Right lobe of liver (tissue), 4 donors: ENCODE results near the gene MAGEA9B.
"Not testable (repeated sequence)": the region's sequence is repeated elsewhere in the genome, so short reads cannot be mapped to it uniquely, and the experiment has no call there.

Experiments used
- POLR2A ChIP-seq: fragments of 450-650 bp; IDR thresholded peaks from one replicate; pipeline ENCODE4 v1.6.1; 2017; ENCODE audit warnings: antibody characterized with exemption, mild to moderate bottlenecking
- TF ChIP-seq, protein P1 (sequence below), 4 donors: fragments of 200-600 bp in 3 of 4; fragments of 450-650 bp in 1 of 4; IDR thresholded peaks; one replicate each; pipeline versions ENCODE4 v1.5.1 to v1.8.0; 2016 to 2022; ENCODE audit warnings: antibody characterized with exemption in 4 of 4, mild to moderate bottlenecking in 2 of 4
- donor health status: DM: no; HTN: no; CAD: no.
- donor health status: DM: no; HTN: no; CAD: no.
- donor health status: DM: no; HTN: yes; CAD: no.

DNA sequence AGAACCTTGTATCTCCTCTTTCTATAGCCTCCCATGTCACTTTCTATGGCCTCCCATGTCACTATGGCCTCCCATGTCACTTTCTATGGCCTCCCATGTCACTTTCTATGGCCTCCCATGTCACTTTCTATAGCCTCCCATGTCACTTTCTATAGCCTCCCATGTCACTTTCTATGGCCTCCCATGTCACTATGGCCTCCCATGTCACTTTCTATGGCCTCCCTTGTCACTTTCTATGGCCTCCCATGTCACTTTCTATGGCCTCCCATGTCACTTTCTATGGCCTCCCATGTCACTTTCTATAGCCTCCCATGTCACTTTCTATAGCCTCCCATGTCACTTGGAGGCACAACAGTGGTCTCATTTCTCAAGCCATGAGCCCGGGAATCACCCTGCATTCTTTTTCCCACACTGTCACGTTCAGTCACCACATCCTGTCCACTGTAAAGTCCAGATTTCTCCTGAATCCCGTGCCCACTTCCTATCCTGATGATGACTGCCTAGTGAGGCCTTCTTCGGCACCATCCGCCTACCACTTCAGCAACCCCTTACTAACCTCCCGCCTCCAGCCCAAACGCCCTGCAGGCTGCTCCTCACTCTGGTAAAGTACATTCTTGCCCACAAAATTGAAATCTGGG, 18.1 kb upstream of the MAGEA9B start:
- TF ChIP-seq, protein P1, sequence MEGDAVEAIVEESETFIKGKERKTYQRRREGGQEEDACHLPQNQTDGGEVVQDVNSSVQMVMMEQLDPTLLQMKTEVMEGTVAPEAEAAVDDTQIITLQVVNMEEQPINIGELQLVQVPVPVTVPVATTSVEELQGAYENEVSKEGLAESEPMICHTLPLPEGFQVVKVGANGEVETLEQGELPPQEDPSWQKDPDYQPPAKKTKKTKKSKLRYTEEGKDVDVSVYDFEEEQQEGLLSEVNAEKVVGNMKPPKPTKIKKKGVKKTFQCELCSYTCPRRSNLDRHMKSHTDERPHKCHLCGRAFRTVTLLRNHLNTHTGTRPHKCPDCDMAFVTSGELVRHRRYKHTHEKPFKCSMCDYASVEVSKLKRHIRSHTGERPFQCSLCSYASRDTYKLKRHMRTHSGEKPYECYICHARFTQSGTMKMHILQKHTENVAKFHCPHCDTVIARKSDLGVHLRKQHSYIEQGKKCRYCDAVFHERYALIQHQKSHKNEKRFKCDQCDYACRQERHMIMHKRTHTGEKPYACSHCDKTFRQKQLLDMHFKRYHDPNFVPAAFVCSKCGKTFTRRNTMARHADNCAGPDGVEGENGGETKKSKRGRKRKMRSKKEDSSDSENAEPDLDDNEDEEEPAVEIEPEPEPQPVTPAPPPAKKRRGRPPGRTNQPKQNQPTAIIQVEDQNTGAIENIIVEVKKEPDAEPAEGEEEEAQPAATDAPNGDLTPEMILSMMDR (IDR thresholded peaks at IDR 0.05): not testable (repeated sequence)
- TF ChIP-seq POLR2A: not testable (repeated sequence)
